NCI-H2081 (cell line): ENCODE measurements around the gene FOXO1.

Source experiments
- DNase-seq, 2 experiments: peaks; one replicate each; lab custom pipeline; 2025; lab: John Stamatoyannopoulos, UW

Gene FOXO1

DNA sequence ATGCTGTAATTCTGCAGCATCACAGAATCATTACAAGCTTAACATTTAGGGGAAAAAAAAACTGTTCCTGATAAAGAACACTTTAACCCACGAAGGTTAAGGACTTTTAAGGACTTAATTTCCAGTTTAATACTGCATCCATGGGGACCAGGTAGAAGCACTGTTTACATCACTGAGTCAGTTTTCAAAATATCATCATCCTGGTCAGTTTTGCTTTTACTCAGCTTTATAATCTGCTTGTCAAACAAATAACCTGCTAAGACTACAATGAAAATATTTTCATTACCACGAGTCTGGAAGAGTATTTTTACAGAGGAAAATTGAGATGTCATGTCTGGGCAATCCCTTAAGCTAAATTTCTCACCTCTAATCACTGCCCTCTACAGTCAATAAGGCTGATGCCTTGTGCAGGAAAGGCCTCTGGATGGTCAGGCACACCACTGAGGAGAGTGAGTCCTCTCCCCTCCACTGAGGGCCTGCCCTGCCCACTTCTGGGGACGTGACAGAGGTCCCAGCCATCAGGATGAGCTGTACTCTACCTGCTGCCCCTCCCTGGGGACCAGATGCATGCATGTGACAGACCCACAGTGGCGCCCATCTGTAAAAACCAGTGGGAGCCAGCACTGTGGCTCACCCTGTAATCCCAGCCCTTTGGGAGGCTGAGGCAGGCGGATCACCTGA, 31.0 kb downstream of the FOXO1 start:
- no peak for DNase-seq

DNA sequence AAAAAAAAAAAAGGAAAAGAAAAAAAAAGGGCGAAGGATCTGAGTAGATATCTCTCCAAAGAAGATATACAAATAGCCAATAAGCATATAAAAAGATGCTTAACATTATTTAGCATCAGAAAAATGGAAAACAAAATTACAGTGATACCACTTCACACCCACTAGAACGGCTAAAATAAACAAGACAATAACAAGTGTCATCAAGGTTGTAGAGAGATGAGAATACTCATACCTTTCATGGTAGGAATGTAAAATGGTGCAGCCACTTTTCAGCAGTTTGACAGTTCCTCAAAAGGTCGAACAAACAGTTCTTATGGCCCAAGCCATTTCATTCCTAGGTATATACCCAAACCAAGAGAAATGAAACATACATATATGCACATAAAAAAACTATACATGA, 33.5 kb downstream of the FOXO1 start:
- no peak for DNase-seq

DNA sequence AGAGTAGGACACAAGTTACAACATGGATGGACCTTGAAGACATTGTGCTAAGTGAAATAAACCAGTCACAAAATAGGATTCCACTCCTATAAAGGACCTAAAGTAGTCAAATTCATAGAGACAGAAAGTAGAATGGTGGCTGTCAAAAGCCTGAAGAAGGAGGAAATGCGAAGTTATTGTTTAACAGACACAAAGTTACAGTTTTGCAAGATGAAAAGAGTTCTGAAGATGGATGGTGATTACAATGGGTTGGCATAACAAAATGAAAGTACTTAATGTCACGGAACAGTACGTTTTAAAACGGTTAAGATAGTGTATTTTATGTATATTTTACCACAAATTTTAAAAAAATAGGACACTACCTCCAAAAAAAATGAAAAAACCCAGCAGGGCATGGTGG, 34.8 kb downstream of the FOXO1 start:
- no peak for DNase-seq

DNA sequence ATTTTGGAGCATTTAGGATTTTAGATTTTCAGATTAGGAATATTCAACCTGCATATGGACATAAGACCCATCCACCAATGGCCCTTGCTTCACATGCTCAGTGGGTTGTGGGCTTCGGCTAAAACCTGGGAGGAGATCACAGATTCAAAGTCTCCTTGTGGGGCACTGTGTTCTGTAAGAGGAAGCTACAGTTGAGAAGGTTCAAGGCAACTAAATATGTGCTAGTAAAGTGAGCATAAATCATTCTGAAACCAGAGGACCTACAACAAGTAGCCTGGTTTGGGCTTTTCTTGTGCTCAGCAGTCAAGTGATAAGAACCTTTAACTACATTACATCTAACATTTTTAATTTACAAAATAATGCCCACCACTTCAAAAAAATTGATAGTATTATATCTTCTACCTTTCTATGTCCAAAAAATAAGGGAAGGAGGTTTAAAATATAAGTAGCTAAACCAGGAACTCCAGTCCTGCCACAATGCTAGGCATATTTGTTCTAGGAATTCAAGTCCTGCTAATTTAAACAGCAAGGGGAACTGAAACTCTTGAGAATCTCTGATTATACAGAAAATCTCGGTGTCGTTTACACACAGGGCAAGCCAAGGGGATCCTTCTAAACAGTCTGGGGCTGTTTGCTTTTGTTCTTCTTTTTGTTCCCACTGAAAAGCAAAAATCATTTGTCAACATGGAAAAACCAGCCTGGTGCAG, 36.6 kb downstream of the FOXO1 start:
- no peak for DNase-seq

DNA sequence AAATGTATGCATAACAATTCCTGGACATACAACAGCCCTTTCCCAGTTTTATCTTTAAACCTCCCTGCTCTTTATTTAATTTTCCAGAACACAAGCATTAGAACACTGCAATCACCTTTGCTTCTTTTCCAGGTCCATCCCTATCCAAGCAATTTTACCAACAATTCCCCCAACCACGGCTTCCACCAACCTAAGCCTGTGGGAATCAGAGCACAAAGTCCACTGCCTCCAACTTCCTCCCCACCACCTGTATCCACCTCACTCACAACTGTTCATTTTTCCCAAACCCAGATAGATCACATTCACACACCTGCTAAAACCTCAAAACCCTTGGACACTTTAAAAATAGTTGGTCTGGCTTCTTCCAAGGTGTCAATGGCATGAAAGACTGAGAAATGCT, 39.5 kb downstream of the FOXO1 start:
- DNase-seq, result no peak

DNA sequence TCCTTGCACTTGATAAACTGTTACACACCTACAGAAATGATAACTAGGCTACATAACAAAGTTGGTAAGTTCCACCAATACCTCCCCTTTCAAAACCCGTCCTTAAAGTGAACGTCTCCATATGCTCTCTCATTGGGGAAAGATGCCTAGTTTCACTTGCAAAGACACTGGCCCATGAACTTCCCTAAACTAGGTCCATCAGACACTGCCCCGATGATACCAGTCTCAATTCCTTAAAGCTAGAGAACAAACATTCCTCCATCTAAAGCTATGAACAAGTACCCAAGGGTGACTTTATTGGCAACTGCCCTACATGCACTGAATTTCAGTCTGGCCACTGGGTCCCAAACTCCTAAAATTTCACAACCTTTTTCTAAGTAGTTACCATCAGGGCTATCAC, 39.9 kb downstream of the FOXO1 start:
- no peak for DNase-seq

DNA sequence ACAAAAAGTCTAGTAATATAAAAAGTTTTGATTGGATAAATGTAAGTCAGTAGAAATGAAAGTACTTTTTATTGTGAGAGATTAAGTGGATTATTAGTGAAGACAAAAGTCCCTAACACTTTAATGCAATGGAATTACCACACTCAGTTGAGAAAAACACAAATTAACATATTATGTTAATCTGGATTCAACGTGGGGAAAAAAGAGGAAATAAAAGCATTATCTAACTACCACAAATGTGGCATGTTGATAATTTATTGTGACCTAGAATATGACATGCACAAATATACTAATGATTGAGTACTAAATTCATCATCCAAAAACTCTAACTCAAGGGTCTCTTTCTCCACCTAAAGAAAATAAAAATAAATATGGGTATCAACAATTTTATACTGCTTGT, 41.5 kb downstream of the FOXO1 start:
- DNase-seq, result no peak

DNA sequence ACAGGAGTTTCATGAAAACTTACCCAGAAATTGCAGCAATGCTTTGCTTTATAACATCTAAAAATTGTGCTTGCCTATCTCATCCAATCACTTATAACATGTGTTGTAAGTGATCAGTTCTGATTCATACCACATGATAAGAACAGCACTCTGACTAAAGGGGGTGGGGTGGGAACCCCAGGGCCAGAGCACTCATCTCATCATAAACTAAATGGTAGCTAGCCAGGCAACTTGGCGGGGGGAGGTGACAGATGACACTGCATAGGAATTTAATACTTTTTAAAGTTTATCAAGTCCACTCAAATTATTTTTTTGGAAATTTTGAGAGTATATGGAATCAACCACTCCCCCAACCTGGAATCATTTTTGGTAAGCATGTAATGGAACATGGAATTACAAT, 42.1 kb downstream of the FOXO1 start:
- no peak for DNase-seq

DNA sequence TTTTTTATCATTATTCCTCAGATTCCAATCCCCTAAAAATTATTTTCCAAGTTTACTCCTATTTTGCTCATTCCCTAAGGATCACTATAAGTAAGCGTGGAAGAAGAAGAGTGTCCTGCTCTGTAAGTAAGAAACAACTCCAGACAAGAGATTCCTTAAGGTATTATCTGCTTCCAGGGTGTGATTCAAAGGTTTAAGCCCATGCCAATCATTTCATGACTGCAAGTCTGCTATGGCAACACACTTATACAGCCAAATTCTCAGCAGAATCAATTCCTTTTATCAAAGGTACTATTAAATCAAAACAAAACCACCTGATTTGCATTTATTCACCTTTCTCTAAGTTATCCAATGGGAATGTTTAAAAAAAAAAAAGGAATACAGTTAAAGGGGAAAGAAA, 43.7 kb downstream of the FOXO1 start:
- no peak for DNase-seq

DNA sequence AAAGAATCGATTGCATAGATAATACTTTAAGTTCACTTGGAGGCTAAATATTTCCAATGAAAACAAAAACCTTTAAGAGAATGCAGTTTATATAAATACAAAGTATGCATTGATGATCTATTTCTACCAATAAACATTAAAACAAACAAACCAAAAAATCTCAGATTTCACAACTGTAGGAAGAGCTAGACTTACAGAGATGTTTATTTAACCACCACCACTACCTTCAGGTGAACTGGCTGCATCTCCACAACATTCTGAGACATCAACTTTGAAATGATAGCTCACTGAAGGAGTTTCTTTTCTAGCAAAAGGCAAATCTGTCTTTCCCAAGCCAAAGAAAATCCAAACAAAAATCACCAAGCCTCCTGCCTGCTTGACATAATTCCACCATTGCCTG, 44.2 kb downstream of the FOXO1 start:
- no peak for DNase-seq

DNA sequence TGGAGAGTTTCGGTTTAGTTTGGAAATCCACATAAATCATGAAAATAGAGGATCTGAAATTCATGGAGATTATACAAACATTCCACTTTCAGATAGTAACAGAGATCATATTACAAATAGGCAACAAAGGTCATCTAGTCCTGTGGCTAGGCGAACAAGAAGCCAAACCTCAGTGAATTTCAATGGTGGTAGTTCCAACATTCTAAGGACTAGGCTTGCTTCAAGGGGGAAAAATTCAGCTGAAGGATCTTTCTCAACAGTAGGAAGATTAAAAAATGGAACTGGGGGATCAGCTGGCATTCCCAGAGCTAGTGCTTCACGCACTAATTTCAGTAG, 47.0 kb downstream of the FOXO1 start:
- no peak for DNase-seq

DNA sequence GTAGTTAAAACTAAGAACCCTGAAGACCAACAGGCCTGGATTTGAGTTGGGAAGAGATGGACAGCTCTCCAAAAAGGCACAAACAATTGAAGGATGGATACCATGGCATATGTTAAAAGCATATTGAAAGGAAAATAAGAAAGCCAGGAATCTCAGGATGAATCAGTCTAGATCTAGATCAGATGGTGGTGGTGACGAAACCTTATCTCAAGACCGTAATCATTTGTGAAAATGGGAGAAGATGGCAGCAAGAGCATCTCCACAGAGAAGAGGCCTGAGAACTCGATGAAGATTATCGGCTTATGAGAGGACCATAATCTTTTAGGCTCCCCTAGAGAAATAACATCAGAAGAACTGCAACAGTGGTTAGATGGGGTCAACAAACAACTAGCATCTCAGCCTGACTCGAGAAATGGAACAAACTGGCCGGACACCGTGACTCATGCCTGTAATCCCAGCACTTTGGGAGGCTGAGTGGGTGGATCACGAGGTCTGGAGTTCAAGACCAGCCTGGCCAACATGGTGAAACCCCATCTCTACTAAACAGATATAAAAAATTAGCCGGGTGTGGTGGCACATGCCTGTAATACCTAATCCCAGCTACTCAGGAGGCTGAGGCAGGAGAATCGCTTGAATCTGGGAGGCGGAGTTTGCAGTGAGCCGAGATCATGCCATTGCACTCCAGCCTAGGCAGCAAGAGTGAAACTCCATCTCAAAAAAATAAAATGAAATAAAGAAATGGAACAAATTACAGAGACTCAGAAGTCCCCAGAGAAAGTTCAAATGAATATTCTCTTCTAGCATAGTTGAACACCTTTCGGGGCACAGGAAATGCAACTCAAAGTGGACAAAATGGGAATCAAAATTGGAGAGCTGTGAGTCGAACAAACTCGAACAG, 47.6 kb downstream of the FOXO1 start:
- no peak for DNase-seq

DNA sequence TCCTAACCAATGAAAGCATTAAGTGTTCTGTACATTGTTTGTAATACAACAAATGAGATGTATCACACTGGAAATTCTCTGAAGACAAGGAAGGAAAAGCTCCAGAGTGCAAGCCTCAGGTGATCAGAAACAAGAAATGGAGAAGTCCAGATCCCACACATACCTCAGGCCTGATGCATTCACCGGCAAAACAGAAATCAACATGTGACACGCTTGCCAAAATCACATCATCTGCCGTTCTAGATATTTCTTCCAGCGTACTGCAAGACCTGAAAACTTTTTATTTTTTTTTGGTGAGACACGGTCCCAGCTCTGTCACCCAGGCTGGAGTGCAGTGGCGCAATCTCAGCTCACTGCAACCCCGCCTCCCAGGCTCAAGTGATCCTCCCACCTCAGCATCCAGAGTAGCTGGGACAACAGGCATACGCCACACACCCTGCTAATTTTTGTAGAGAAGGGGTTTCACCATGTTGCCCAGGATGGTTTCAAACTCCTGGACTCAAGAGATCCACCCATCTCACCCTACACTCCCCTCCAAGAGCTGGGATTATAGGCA, 48.6 kb downstream of the FOXO1 start:
- no peak for DNase-seq

DNA sequence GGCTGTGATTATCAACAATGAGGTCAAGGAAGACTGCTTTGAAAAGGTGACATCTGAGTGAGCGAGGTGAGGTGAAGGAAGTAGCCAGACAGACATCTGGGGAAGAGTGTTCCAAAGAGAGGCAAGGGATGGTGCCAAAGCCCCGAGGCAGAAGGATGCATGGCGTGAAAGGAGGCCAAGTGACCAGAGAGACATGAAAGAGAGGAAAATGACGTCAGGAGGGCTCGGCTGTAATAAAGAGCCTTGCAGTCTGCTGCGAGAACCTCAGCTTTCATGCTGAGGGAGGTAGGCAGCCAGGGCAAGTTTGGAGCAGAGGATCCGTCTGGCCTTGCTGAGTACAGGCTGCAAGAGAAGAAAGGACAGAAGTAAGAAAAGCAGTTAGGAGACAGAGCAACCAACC, 50.8 kb downstream of the FOXO1 start:
- no peak for DNase-seq

DNA sequence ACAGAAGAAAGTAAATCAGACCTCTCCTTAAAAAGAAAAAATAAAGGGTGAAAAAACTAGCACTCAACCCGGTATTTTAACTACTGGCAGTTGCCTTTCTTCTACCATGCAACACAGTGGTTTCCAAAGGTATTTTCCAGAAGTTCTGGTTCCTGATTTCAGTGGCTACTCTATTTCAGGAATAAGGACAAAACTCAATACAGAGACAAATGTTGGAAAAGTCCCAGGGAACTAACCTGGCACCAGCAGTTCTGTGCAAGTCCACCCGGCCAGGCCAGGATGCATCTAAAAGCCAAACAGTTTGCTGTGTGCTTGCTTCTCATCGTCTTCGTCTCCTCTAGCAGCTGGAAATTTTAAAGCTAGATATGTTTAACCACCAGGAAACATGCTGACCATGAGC, 52.5 kb downstream of the FOXO1 start:
- no peak for DNase-seq

DNA sequence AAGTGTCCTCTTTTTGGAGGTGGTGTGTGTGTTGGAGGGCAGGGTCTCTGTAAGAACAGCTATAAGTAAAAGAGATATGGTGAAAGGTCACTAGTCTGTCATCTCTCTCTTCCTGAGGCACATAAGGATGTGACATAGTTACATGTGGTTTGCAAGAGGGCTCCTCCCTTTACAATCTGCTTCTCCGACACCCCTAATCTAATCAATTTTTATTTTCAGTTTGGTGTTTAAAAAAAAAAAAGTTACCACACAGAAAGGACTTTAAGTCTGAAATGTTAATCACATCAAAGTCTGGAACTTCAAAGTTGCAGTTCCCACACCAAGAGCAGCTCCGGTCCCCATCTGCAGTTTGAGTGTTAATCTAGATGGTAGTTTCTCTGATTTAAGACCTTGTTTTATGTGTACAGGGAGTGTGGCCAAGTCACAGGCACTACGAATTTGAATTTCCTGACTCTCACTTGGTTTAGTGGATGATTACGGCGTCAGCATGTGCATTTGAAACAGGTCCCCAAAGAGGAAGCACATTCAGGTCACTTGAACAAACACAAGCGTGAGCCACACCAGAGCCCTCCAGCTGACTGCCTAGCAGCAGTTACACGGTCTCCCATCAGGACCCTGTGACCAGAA, 53.1 kb downstream of the FOXO1 start:
- no peak for DNase-seq

DNA sequence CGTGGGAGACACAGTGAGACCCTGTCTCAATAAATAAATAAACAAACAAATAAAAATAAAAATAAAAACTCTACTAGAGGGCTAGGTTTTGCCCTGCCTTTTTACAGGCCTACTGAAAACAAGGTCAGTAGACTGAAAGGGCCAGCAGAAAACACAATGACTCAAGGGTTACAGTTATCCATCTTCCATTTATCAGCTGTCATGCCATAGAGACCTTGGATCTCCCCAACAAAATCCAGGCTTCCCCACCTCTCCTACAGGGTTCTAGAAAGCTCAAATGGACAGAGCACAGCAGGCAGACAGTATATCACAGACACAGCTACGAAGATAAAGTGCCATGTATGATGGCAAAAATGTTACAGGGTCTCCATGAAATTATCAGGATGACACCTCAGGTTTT, 54.4 kb downstream of the FOXO1 start:
- DNase-seq, result no peak

DNA sequence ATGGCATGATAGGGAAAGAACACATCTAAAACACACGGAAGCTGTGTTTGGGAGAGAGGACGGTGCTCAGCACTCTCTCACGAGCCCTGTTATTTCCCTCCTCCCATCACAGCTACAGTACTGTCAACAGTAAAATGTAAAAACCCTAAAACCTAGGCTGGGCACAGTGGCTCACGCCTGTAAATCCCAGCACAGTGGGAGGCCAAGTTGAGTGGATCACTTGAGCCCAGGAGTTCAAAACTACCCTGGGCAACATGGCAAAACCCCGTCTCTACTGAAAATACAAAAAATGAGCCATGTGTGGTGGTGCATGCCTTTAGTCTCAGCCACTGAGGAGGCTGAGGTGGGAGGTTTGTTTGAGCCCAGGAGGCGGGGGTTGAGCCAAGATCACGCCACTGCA, 54.8 kb downstream of the FOXO1 start:
- DNase-seq, result no peak

DNA sequence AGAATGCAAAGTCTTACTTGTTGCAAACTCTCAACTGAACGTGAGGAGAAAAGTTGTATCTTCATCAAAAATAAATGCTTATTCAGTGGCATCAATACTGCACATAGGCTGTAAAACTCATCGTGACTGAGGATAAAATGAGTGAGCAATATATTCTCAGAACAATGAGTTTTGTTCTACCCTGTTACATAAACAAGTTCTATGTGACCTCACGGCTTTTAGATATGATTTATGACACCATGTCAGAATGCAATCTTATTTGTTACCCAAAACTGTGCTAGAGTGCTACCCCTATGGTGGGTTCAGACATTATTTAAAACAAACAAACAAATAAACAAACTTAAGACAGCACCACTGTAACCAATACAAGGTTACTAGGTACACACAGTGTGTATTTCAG, 55.4 kb downstream of the FOXO1 start:
- no peak for DNase-seq

DNA sequence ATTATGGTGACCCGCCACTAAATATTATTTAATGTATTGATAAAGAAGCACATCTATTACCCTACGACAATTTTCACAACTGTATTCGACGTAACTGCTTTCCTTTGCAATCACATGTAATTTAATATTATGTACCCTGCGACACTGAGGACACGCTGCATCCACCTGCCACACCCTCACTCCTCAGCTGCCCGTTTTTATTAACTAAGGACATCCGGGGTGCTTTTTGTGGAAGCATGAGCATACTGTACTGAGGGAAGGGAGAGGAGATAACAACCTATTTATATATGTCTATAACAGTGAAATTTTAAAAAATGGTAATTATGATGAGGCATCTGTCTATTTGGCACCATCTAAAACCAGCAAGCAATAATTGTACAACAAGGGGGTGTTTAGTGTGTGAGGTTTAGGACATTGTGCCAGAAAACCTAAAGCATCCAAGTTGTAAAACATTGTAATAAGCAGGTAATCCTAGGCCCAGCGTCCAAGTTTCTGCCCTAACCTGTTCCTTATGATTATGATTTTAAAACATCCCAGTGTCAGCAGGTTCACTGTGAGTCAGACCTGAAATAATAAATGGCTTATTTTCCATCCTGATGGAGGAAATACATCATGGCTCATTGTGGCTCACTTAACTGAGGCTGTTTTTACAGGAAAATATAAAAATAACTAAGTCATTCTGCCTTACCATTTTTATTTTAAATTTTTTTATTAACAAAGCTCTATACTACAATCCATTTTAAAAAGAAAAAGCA, 56.3 kb downstream of the FOXO1 start:
- DNase-seq, result no peak

DNA sequence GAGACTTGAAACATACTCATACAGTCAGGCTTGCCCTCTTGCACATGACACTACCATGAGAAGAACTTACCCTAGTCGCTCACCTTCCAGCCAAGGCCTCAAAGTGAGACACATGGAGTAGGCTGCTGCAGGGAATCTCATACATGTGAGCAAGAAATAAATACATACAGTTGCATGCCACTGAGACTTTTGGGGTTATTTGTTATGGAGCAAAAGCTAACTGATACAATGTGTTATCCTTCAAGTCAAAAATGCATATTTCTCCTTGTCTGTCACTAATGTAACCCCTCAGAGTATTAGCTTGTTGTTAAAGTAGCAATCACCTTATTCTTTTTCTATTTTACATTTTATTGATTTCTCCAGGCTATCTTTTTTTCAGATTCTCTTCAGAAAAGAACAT, 58.1 kb downstream of the FOXO1 start:
- no peak for DNase-seq

DNA sequence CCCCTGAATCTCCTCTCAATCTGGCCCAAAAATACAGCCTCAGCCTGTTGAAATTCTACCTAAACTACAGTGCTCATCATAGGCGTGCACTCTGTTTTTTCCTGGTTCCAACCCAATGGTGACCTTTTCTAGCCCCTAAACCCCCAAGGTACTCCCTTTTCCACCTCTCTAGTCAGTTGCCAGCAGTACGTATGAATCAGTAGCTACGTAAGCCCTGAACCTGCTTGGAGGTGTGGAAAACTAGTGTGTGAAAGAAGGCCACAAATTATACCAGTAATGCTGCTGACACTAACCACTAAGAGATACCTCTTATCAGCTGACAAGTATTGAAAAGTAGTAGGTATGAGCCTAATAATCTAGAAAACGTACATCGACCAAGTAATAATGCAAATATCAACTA, 60.9 kb downstream of the FOXO1 start:
- DNase-seq, result no peak
